CD4-positive, alpha-beta T cell (primary cell): ENCODE results near the gene PRSS50. TPM values are rescaled to one million over a fixed set of nuclear protein-coding genes. Genes with fewer than 3 reads are reported as not detected.

Experiments used
- ATAC-seq: fragments of 200-7000 bp; cut with Tn5 transposase; one replicate; pipeline ENCODE4 v1.10.0; 2022; ENCODE audit warnings: mild to moderate bottlenecking; ENCODE audit not compliant: poor library complexity
- CTCF ChIA-PET: fragments of 350-600 bp; sonication (Branson Sonifier 250); formaldehyde crosslinking; loops from one replicate; lab custom pipeline; 2021; ENCODE audit warnings: antibody characterized with exemption, inconsistent platforms; lab: Charles Lee
- POLR2A ChIA-PET: fragments of 350-600 bp; sonication (Branson Sonifier 250); formaldehyde crosslinking; loops from one replicate; lab custom pipeline; 2021; ENCODE audit warnings: antibody characterized with exemption, inconsistent platforms; lab: Charles Lee
- DNase-seq, 14 experiments: peaks; one replicate each; pipeline ENCODE4 v3.0.0-alpha.2; 2013 to 2020; ENCODE audit warnings: mixed read lengths in 2 of 14
- H3K27ac ChIP-seq, 2 donors: one replicate each; pipeline versions ENCODE4 v1.5.1 to v1.7.0; 2013; ENCODE audit warnings: low read length in 2 of 2, low read depth in 1 of 2, mild to moderate bottlenecking in 1 of 2
- H3K27me3 ChIP-seq, 2 experiments: 1 replicate in 1 of 2; 2 replicates in 1 of 2; pipeline versions ENCODE4 v1.6.1 to v1.7.0; 2013; ENCODE audit warnings: low read length in 2 of 2, control low read depth in 1 of 2, mild to moderate bottlenecking in 1 of 2, moderate library complexity in 1 of 2; ENCODE audit not compliant: insufficient read depth in 2 of 2, control insufficient read depth in 1 of 2
- H3K36me3 ChIP-seq: one replicate; pipeline ENCODE4 v1.6.1; 2013; ENCODE audit warnings: low read length, control low read depth; ENCODE audit not compliant: insufficient read depth
- H3K4me1 ChIP-seq: one replicate; pipeline ENCODE4 v1.6.1; 2013; ENCODE audit warnings: low read length, control low read depth; ENCODE audit not compliant: insufficient read depth
- H3K4me3 ChIP-seq: one replicate; pipeline ENCODE4 v1.5.1; 2013; ENCODE audit warnings: mild to moderate bottlenecking, low read length, moderate library complexity
- H3K9me3 ChIP-seq, 2 experiments: 1 replicate in 1 of 2; 2 replicates in 1 of 2; pipeline versions ENCODE4 v1.6.1 to v1.7.0; 2013; ENCODE audit warnings: low read length in 2 of 2, mild to moderate bottlenecking in 2 of 2, control low read depth in 1 of 2, moderate library complexity in 1 of 2; ENCODE audit not compliant: control insufficient read depth in 1 of 2, insufficient read depth in 1 of 2
- H3K27ac Mint-ChIP-seq: one replicate; pipeline ENCODE4 v1.8.0; 2020; ENCODE audit warnings: mixed read lengths
- H3K27me3 Mint-ChIP-seq: one replicate; pipeline ENCODE4 v1.8.0; 2021; ENCODE audit warnings: mixed read lengths
- H3K36me3 Mint-ChIP-seq: one replicate; pipeline ENCODE4 v1.8.0; 2021; ENCODE audit warnings: low read depth, mixed read lengths
- H3K4me1 Mint-ChIP-seq: one replicate; pipeline ENCODE4 v1.8.0; 2021; ENCODE audit warnings: low read depth, mixed read lengths
- H3K4me3 Mint-ChIP-seq: one replicate; pipeline ENCODE4 v1.8.0; 2020; ENCODE audit warnings: mild to moderate bottlenecking, mixed read lengths
- H3K9me3 Mint-ChIP-seq: one replicate; pipeline ENCODE4 v1.8.0; 2020; ENCODE audit warnings: mixed read lengths
- intact Hi-C, 2 experiments: fragments of 100-400 bp; cut with DNase I in 1 of 2; cut with micrococcal nuclease in 1 of 2; formaldehyde crosslinking; loops; one replicate each; pipeline versions ENCODE4 v1.15.1 to v1.9.0; 2023 to 2025; cut with DNase I, micrococcal nuclease
- total RNA-seq, 174 experiments: library from RNA in 2 of 174; stranded (reverse) in 2 of 174; gene quantifications; one replicate each; pipeline ENCODE4 v1.2.3 and lab custom pipeline; 2021 to 2026
- TF ChIP-seq, protein P1 (sequence below): fragments of 200-600 bp; IDR thresholded peaks from one replicate; pipeline ENCODE4 v1.8.0; 2022; ENCODE audit warnings: antibody characterized with exemption, mild to moderate bottlenecking

PRSS50 gene
- total RNA-seq, 2 experiments from 2014 or later, result not detected

DNA sequence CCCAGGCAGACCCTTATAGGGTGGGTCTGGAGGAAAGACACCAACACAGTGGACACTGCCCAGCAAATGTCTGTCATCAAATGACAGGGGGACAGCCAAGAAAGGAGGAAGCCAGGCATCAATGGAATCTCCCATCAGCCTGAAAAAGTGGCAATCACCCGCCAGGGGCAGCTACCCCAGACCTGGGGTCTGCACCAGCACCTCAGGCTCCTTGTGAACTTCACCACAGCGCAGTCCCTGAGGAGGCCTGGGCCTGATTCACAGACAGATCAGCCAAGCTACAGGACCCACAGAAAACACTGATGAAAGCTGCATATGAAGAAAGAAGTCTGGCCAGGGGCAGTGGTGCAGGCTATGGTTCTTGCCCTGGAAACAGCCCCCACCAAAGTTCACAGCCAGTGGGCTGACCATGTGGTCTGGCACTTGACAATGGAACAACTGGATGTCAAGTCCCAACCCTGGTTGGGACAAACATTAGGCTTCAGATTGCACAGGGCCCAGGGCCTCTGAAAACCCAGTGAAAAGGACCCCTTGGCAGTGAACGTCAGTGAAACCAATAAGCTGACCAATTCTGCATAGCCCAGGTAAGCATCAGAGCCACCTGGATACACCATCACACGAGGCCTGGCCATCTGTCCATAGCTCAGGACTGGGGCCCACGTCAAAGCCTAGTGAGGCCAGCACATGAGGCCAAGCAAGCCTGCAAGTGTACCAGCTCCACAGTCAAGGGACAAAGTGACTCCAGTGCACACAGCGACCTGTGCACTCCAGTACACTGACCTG, 53.3 kb downstream of the PRSS50 start:
- no peaks in the 10 kb centered on the region for H3K9me3 ChIP-seq
- H3K36me3 Mint-ChIP-seq, result no peaks in the 10 kb centered on the region
- no peaks in the 10 kb centered on the region for H3K9me3 Mint-ChIP-seq
- no peaks in the 10 kb centered on the region for H3K4me1 ChIP-seq
- no peaks in the 10 kb centered on the region for H3K27me3 ChIP-seq
- H3K36me3 ChIP-seq, result no peaks in the 10 kb centered on the region
- TF ChIP-seq, protein P1, sequence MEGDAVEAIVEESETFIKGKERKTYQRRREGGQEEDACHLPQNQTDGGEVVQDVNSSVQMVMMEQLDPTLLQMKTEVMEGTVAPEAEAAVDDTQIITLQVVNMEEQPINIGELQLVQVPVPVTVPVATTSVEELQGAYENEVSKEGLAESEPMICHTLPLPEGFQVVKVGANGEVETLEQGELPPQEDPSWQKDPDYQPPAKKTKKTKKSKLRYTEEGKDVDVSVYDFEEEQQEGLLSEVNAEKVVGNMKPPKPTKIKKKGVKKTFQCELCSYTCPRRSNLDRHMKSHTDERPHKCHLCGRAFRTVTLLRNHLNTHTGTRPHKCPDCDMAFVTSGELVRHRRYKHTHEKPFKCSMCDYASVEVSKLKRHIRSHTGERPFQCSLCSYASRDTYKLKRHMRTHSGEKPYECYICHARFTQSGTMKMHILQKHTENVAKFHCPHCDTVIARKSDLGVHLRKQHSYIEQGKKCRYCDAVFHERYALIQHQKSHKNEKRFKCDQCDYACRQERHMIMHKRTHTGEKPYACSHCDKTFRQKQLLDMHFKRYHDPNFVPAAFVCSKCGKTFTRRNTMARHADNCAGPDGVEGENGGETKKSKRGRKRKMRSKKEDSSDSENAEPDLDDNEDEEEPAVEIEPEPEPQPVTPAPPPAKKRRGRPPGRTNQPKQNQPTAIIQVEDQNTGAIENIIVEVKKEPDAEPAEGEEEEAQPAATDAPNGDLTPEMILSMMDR, result no peak
- no peak overlapping the region for H3K27ac Mint-ChIP-seq
- H3K4me3 ChIP-seq, result no peak overlapping the region
- intact Hi-C loops, result no loop called here
- ATAC-seq (no peak), DNase-seq (peak in 1 of 14 experiments; percentile 24)
- ChIA-PET CTCF (no interaction called here), POLR2A (no interaction called here)
- no peaks in the 10 kb centered on the region for H3K4me1 Mint-ChIP-seq
- no peak overlapping the region for H3K27ac ChIP-seq
- no peak overlapping the region for H3K4me3 Mint-ChIP-seq
- H3K27me3 Mint-ChIP-seq, result peaks cover 2% of the 10 kb centered on the region

DNA sequence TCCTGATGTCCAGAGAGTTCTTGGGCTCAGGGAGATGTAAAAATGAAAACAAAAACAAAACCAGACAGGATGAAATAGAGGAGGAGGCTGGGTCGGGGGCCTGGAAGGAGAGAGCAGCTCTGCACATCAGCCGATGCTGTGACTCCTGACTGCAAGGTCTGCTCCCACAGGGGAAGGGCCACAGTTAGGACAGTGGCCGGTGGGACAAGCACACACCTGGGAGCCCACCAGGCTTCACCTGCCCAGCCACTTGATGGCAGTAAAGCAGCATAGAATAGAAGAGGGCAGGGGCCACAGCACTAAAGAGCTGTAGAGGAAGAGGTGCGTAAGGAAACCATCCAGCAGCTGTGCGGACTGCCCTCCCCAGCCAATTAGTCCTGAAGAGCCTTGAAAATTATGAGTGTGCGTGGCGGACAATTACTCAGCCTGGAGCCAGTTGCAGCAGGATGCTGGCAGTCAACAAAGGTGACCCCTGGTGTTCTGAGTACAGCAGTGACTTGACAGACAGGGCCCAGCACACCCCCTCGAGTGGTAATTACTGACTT, 54.0 kb downstream of the PRSS50 start:
- CTCF ChIA-PET, result interaction anchor here (1.0 kb wide), 1 partner anchor 175 kb away, joined by 3 read pairs; no protein-coding TSS in a partner anchor
- TF ChIP-seq, protein P1, result no peak
- no peak overlapping the region for H3K27ac Mint-ChIP-seq
- H3K36me3 Mint-ChIP-seq, result no peaks in the 10 kb centered on the region
- POLR2A ChIA-PET, result no interaction called here
- H3K4me3 ChIP-seq, result no peak overlapping the region
- DNase-seq, result peak in 5 of 14 experiments; percentile 15 to 45 (median 17)
- H3K27me3 Mint-ChIP-seq, result peaks cover 4% of the 10 kb centered on the region
- intact Hi-C loops, result no loop called here
- H3K27me3 ChIP-seq, result no peaks in the 10 kb centered on the region
- no peaks in the 10 kb centered on the region for H3K9me3 Mint-ChIP-seq
- no peak overlapping the region for H3K27ac ChIP-seq
- no peaks in the 10 kb centered on the region for H3K36me3 ChIP-seq
- no peaks in the 10 kb centered on the region for H3K4me1 ChIP-seq
- no peak overlapping the region for H3K4me3 Mint-ChIP-seq
- H3K4me1 Mint-ChIP-seq, result no peaks in the 10 kb centered on the region
- no peak for ATAC-seq
- H3K9me3 ChIP-seq, result no peaks in the 10 kb centered on the region

DNA sequence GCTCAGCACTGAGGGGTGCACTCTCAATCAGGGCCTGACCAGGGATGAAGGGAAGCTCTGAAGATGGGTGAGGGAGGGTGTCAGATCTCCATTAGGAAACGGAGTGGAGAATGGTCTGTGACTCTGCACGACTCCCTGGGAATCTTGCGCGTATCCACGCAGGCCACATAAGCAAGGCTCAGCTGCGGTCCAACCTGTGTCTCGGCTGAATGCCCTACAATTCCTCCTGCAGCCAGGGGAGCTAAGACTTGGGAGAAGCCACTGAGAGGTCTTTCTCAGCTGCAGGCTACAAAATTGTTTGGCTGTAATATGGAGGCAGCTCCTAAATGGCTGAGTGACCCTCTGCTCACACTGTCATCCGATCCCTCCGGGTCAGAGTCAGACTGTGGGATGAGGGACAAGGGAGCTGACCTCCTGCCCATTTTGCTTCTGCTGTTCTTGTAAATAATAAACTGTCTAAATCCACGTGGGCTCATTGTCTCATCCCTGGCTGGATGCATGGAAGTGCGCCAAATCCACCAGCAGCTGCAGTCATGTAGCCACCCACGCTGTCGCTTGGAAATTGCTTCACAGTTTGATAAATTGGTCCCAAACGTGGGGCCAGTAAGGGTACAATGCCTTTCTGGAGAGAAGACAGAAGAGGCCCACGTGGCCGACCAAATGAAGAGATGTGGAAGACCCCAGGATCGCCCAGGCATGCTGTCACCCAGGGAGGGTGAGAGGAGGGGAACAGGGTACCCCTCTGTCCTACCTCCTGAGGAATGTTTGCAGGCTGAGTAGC, 54.7 kb downstream of the PRSS50 start:
- Mint-ChIP-seq H3K4me3 (no peak overlapping the region), H3K9me3 (no peaks in the 10 kb centered on the region), H3K4me1 (no peaks in the 10 kb centered on the region), H3K27ac (no peak overlapping the region), H3K27me3 (peaks cover 4% of the 10 kb centered on the region), H3K36me3 (no peaks in the 10 kb centered on the region)
- H3K27me3 ChIP-seq, result no peaks in the 10 kb centered on the region
- DNase-seq, result no peak
- H3K27ac ChIP-seq, result no peak overlapping the region
- no peak for ATAC-seq
- ChIA-PET POLR2A (no interaction called here), CTCF (interaction anchor here (1.0 kb wide), 1 partner anchor 175 kb away, joined by 3 read pairs; no protein-coding TSS in a partner anchor)
- H3K4me3 ChIP-seq, result no peak overlapping the region
- H3K4me1 ChIP-seq, result no peaks in the 10 kb centered on the region
- intact Hi-C loops, result no loop called here
- H3K36me3 ChIP-seq, result no peaks in the 10 kb centered on the region
- TF ChIP-seq, protein P1, result no peak
- no peaks in the 10 kb centered on the region for H3K9me3 ChIP-seq

Other genes starting within 250 kb of the PRSS50 start
- gene RTP3, start 219.9 kb downstream of the PRSS50 start, total RNA-seq, result not detected
- under 1 TPM; 0.59 to 0.91 TPM for gene LRRC2, start 151.6 kb downstream of the PRSS50 start, total RNA-seq
- not detected for gene FAM240A, start 105.3 kb downstream of the PRSS50 start, total RNA-seq
- 10 to 100 TPM; 45.8 to 47.6 TPM for gene ALS2CL, start 24.2 kb downstream of the PRSS50 start, total RNA-seq
- gene TMIE, start 16.5 kb downstream of the PRSS50 start, total RNA-seq, result 1 to 10 TPM in 1 of 2 experiments, under 1 TPM in 1; 0.92 to 1.2 TPM
- gene MYL3, start 145.6 kb upstream of the PRSS50 start, total RNA-seq, result not detected
- not detected for gene PTH1R, start 159.9 kb upstream of the PRSS50 start, total RNA-seq